Suprapubic skin (tissue), 3 donors: ENCODE data around the gene TNFRSF19.

Experiments used
- POLR2A ChIP-seq, 2 donors: fragments of 450-650 bp; IDR thresholded peaks; one replicate each; pipeline ENCODE4 v1.6.1; 2017; ENCODE audit warnings: antibody characterized with exemption in 2 of 2, mild to moderate bottlenecking in 2 of 2, moderate library complexity in 2 of 2
- TF ChIP-seq, protein P1 (sequence below), 2 donors: fragments of 200-600 bp in 1 of 2; fragments of 450-650 bp in 1 of 2; sonication (generic) in 1 of 2; IDR thresholded peaks; one replicate each; pipeline ENCODE4 v1.5.1; 2016 to 2019; ENCODE audit warnings: antibody characterized with exemption in 2 of 2, mild to moderate bottlenecking in 1 of 2, moderate library complexity in 1 of 2

DNA sequence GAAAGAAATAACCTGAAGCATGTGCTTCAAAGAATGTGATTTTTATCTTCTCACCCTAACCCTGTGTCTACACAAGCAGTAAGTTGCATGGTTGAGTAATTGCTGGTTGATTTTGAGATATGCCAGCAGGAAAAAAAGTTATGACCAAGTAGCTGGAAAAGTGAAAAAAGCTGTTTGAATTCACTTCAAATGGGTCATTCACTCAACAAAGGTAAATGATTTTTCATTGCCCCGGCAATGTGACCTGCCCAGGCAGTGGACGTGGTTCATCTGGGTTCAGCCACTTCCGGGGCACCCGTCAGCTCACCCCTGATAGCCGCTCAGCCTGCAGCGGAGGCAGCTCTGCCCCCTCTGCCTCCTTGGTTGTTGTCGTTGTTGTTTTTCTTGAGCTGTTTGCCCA is 18.5 kb downstream of the TNFRSF19 start:
- TF ChIP-seq, protein P1, sequence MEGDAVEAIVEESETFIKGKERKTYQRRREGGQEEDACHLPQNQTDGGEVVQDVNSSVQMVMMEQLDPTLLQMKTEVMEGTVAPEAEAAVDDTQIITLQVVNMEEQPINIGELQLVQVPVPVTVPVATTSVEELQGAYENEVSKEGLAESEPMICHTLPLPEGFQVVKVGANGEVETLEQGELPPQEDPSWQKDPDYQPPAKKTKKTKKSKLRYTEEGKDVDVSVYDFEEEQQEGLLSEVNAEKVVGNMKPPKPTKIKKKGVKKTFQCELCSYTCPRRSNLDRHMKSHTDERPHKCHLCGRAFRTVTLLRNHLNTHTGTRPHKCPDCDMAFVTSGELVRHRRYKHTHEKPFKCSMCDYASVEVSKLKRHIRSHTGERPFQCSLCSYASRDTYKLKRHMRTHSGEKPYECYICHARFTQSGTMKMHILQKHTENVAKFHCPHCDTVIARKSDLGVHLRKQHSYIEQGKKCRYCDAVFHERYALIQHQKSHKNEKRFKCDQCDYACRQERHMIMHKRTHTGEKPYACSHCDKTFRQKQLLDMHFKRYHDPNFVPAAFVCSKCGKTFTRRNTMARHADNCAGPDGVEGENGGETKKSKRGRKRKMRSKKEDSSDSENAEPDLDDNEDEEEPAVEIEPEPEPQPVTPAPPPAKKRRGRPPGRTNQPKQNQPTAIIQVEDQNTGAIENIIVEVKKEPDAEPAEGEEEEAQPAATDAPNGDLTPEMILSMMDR (IDR thresholded peaks at IDR 0.05), result no peak
- no peak for TF ChIP-seq POLR2A (IDR thresholded peaks at IDR 0.05)
